ENCODE data around the gene CCL21. TPM values are rescaled to one million over a fixed set of nuclear protein-coding genes. Genes with fewer than 3 reads are reported as not detected.

Gene CCL21
- total RNA-seq, 3 donors from 2014 or later: 18.7 to 48.9 (median 45.9) TPM

DNA sequence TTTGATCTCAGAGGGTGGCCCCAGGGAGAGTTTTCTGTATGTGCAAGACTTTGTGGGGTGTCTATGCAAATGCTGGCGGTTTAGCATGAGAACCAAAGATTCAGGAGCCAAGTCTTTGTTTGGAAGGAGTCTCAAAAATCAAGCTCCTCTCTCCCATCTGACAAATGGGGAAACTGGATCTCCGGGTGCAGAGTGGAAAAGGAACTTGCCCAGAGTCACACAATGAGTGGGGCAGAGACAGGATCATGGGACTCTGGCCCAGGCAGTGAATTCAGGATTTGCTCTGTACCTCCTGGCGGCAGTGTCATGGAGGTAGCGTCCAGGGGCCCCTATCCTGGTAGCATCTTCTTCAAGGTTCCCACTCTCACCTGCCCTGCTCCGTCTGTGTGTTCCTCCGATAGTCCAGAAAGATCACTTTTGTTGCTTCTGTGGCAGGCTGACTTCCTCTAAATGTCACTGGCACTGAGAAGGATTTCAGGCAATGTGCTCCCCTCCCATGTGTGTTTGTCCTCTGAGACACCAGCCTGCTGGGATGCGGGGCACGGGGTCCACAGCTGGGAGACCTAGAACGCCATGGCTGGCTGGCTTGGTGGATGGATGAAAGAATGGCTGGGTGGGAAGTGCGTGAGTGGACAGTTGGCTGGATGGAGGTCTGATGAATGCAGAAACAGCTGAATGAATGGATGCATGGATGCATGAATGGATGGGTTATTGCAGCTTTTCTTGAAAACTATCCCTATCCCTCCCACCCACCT, 22.5 kb downstream of the CCL21 start:
- no peak for ATAC-seq
- Histone ChIP-seq H3K4me3 (no peak overlapping the region), H3K9me3 (no peaks in the 10 kb centered on the region), H3K36me3 (ENCODE audit: low read depth) (no peaks in the 10 kb centered on the region), H3K4me1 (ENCODE audit: low read depth) (no peaks in the 10 kb centered on the region)
- DNase-seq: no peak
- TF ChIP-seq, protein P1, sequence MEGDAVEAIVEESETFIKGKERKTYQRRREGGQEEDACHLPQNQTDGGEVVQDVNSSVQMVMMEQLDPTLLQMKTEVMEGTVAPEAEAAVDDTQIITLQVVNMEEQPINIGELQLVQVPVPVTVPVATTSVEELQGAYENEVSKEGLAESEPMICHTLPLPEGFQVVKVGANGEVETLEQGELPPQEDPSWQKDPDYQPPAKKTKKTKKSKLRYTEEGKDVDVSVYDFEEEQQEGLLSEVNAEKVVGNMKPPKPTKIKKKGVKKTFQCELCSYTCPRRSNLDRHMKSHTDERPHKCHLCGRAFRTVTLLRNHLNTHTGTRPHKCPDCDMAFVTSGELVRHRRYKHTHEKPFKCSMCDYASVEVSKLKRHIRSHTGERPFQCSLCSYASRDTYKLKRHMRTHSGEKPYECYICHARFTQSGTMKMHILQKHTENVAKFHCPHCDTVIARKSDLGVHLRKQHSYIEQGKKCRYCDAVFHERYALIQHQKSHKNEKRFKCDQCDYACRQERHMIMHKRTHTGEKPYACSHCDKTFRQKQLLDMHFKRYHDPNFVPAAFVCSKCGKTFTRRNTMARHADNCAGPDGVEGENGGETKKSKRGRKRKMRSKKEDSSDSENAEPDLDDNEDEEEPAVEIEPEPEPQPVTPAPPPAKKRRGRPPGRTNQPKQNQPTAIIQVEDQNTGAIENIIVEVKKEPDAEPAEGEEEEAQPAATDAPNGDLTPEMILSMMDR (IDR thresholded peaks at IDR 0.05): no peak
- intact Hi-C loops (cut with DNase I, micrococcal nuclease): no loop called here

GRCh38 chr9:34686732-34687131, 23.2 kb downstream of the CCL21 start:
- TF ChIP-seq, protein P1 (IDR thresholded peaks at IDR 0.05): no peak
- no peak overlapping the region for H3K4me3 ChIP-seq
- intact Hi-C loops (cut with DNase I, micrococcal nuclease): no loop called here
- DNase-seq (no peak), ATAC-seq (no peak)
- no peaks in the 10 kb centered on the region for H3K36me3 ChIP-seq (ENCODE audit: low read depth)
- H3K9me3 ChIP-seq: no peaks in the 10 kb centered on the region
- H3K4me1 ChIP-seq (ENCODE audit: low read depth): no peaks in the 10 kb centered on the region

GRCh38 chr9:34686231-34686630, 23.7 kb downstream of the CCL21 start:
- no peak for DNase-seq
- Histone ChIP-seq H3K9me3 (no peaks in the 10 kb centered on the region), H3K36me3 (ENCODE audit: low read depth) (no peaks in the 10 kb centered on the region), H3K4me3 (no peak overlapping the region), H3K4me1 (ENCODE audit: low read depth) (no peaks in the 10 kb centered on the region)
- intact Hi-C loops (cut with DNase I, micrococcal nuclease): no loop called here
- no peak for ATAC-seq
- TF ChIP-seq, protein P1 (IDR thresholded peaks at IDR 0.05): no peak

GRCh38 chr9:34685591-34685990, 24.3 kb downstream of the CCL21 start:
- TF ChIP-seq, protein P1 (IDR thresholded peaks at IDR 0.05): no peak
- ATAC-seq (no peak), DNase-seq (no peak)
- no peaks in the 10 kb centered on the region for H3K4me1 ChIP-seq (ENCODE audit: low read depth)
- no peaks in the 10 kb centered on the region for H3K36me3 ChIP-seq (ENCODE audit: low read depth)
- intact Hi-C loops (cut with DNase I, micrococcal nuclease): no loop called here
- H3K9me3 ChIP-seq: no peaks in the 10 kb centered on the region
- H3K4me3 ChIP-seq: no peak overlapping the region

DNA sequence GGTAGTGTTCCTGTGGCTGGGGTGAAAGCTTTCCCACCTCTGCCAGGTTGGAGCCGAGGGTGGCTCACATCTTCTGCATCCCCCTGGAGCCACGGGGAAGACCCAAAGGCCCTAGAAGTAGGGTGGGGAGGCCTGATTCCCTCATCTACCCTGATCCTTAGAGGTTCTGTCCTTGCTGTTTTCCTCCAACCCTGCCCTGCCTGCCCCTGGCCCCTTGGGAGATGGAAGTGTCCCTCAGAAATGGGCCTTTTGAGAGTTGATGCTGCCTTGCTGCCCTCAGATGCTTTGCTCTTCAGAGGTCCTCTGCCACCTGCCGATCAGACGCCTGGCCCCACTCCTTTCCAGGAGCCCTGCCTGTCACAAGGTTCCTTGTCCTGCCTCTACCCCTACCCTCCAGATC, 25.1 kb downstream of the CCL21 start:
- no peaks in the 10 kb centered on the region for H3K36me3 ChIP-seq (ENCODE audit: low read depth)
- intact Hi-C loops (cut with DNase I, micrococcal nuclease): no loop called here

More for the DNA sequence above, 25.1 kb downstream of the CCL21 start:
- no peaks in the 10 kb centered on the region for H3K9me3 ChIP-seq
- no peak overlapping the region for H3K4me3 ChIP-seq
- TF ChIP-seq, protein P1 (IDR thresholded peaks at IDR 0.05): no peak
- H3K4me1 ChIP-seq (ENCODE audit: low read depth): no peaks in the 10 kb centered on the region
- ATAC-seq (no peak), DNase-seq (no peak)
